GM19351 (cell line): ENCODE data around the gene PLA2R1.
"Not testable (repeated sequence)": the region's sequence is repeated elsewhere in the genome, so short reads cannot be mapped to it uniquely, and the experiment has no call there.

ENCODE experiments used
- ATAC-seq: cut with Tn5 transposase; IDR thresholded peaks from one replicate; pipeline ENCODE4 v1.9.1; 2021; ENCODE audit warnings: mild to moderate bottlenecking, moderate library complexity; ENCODE audit not compliant: unreplicated experiment

PLA2R1 gene

GRCh38 chr2:160063879-160064612, 1.6 kb upstream of the PLA2R1 start:
- no peak for ATAC-seq

GRCh38 chr2:160063271-160063670, 856 bp upstream of the PLA2R1 start:
- ATAC-seq, result no peak

- ATAC-seq, result no peak
Observed at GRCh38 chr2:160061944-160062291, 497 bp downstream of the PLA2R1 start.

GRCh38 chr2:160061533-160061932, 882 bp downstream of the PLA2R1 start:
- ATAC-seq, result no peak

- no peak for ATAC-seq
Observed at GRCh38 chr2:160060297-160060696, 2.1 kb downstream of the PLA2R1 start.

GRCh38 chr2:160057356-160057755, 5.1 kb downstream of the PLA2R1 start:
- no peak for ATAC-seq

GRCh38 chr2:160055726-160056108, 6.7 kb downstream of the PLA2R1 start:
- ATAC-seq, result no peak

- ATAC-seq, result no peak
Observed at GRCh38 chr2:160054984-160055725, 7.3 kb downstream of the PLA2R1 start.

GRCh38 chr2:160053946-160054345, 8.5 kb downstream of the PLA2R1 start:
- no peak for ATAC-seq

GRCh38 chr2:160052531-160052930, 9.9 kb downstream of the PLA2R1 start:
- no peak for ATAC-seq

GRCh38 chr2:160051371-160051800, 11.0 kb downstream of the PLA2R1 start:
- ATAC-seq, result no peak

GRCh38 chr2:160050147-160050546, 12.3 kb downstream of the PLA2R1 start:
- ATAC-seq, result no peak

- ATAC-seq, result no peak
Observed at GRCh38 chr2:160045703-160046210, 16.7 kb downstream of the PLA2R1 start.

GRCh38 chr2:160044728-160045127, 17.7 kb downstream of the PLA2R1 start:
- no peak for ATAC-seq

- ATAC-seq, result no peak
Observed at GRCh38 chr2:160043265-160043664, 19.1 kb downstream of the PLA2R1 start.

- no peak for ATAC-seq
Observed at GRCh38 chr2:160042054-160042453, 20.4 kb downstream of the PLA2R1 start.

- no peak for ATAC-seq
Observed at GRCh38 chr2:160041091-160041490, 21.3 kb downstream of the PLA2R1 start.

- ATAC-seq, result no peak
Observed at GRCh38 chr2:160039166-160039903, 23.1 kb downstream of the PLA2R1 start.

GRCh38 chr2:160038662-160039061, 23.8 kb downstream of the PLA2R1 start:
- ATAC-seq, result not testable (repeated sequence)

GRCh38 chr2:160036736-160037135, 25.7 kb downstream of the PLA2R1 start:
- ATAC-seq, result no peak

GRCh38 chr2:160035125-160035524, 27.3 kb downstream of the PLA2R1 start:
- no peak for ATAC-seq

GRCh38 chr2:160034396-160034795, 28.0 kb downstream of the PLA2R1 start:
- no peak for ATAC-seq
